Stomach (tissue), 9 donors: ENCODE results near the gene CLEC10A. TPM values are rescaled to one million over a fixed set of nuclear protein-coding genes. Genes with fewer than 3 reads are reported as not detected.

Source experiments
- DNase-seq, 2 donors: peaks; one replicate each; pipeline versions ENCODE4 v3.0.0 to v3.0.0-alpha.2; 2013 to 2019
- H3K27ac ChIP-seq, 5 donors: fragments of 200-600 bp in 4 of 5; sonication (generic) in 4 of 5; one replicate each; pipeline ENCODE4 v1.5.1; 2013 to 2019; ENCODE audit warnings: mild to moderate bottlenecking in 1 of 5, moderate library complexity in 1 of 5
- H3K27me3 ChIP-seq, 3 donors: fragments of 200-600 bp; sonication (generic); one replicate each; pipeline ENCODE4 v1.5.1; 2017 to 2019; ENCODE audit warnings: mixed run types in 1 of 3
- H3K36me3 ChIP-seq, 4 donors: fragments of 200-600 bp; sonication (generic); 1 replicate in 3 of 4; 2 replicates in 1 of 4; pipeline ENCODE4 v1.5.1; 2016 to 2019
- H3K4me1 ChIP-seq, 4 donors: fragments of 200-600 bp; sonication (generic); one replicate each; pipeline ENCODE4 v1.5.1; 2016 to 2019
- H3K4me3 ChIP-seq, 4 donors: fragments of 200-600 bp; sonication (generic) in 3 of 4; one replicate each; pipeline ENCODE4 v1.5.1; 2016 to 2019; ENCODE audit warnings: mild to moderate bottlenecking in 1 of 4
- H3K9me3 ChIP-seq, 4 donors: fragments of 200-600 bp; sonication (generic); one replicate each; pipeline ENCODE4 v1.5.1; 2016 to 2019
- CTCF ChIP-seq, 7 experiments: fragments of 450-650 bp in 4 of 7; fragments of 200-600 bp in 3 of 7; sonication (generic) in 3 of 7; IDR thresholded peaks; one replicate each; pipeline ENCODE4 v1.5.1; 2016 to 2019; ENCODE audit warnings: antibody characterized with exemption in 7 of 7, control low read depth in 2 of 7, mild to moderate bottlenecking in 1 of 7
- EP300 ChIP-seq: sonication (generic); formaldehyde crosslinking; IDR thresholded peaks from one replicate; pipeline ENCODE4 v1.6.1; 2017; ENCODE audit warnings: antibody characterized with exemption
- POLR2A ChIP-seq, 4 donors: fragments of 450-650 bp; IDR thresholded peaks; one replicate each; pipeline ENCODE4 v1.6.1; 2016; ENCODE audit warnings: antibody characterized with exemption in 4 of 4, control low read depth in 2 of 4, mild to moderate bottlenecking in 1 of 4, moderate library complexity in 1 of 4
- POLR2AphosphoS5 ChIP-seq, 3 donors: sonication (generic); formaldehyde crosslinking; IDR thresholded peaks; one replicate each; pipeline ENCODE4 v1.6.1; 2016; ENCODE audit warnings: antibody characterized with exemption in 3 of 3
- WGBS, 5 donors: extraction: QIAGEN DNeasy Blood & Tissue Kit in 3 of 5; methylation state at CpG; one replicate each; pipeline versions ENCODE4 v1.1.5 to v1.1.7; 2013 to 2018; 5-methylcytosine and 5-hydroxymethylcytosine counted together
- intact Hi-C: fragments of 100-400 bp; cut with DNase I; formaldehyde crosslinking; loops from one replicate; pipeline ENCODE4 v1.15.1; 2023; ENCODE audit warnings: low total_unique reads
- polyA plus RNA-seq, 3 donors: library from polyadenylated mRNA; stranded (reverse); fragments of 200-250 nt; gene quantifications; one replicate each; pipeline ENCODE4 v1.2.3, GENCODE V29; 2013
- total RNA-seq, 5 donors: library from RNA; depleted of rRNA; stranded (reverse); fragments of >200 nt; gene quantifications; one replicate each; pipeline versions ENCODE4 v1.1.0 to v1.2.3, GENCODE V29; 2014 to 2016
- donor health status: healthy with polysubstance abuse.
- donor health status: Bipolar disorder and iron deficiency.
- donor health status: healthy.

CLEC10A gene
- total and polyA plus RNA-seq, 8 donors, result 0.75 to 6.6 (median 2.2) TPM; not detected in 3

DNA sequence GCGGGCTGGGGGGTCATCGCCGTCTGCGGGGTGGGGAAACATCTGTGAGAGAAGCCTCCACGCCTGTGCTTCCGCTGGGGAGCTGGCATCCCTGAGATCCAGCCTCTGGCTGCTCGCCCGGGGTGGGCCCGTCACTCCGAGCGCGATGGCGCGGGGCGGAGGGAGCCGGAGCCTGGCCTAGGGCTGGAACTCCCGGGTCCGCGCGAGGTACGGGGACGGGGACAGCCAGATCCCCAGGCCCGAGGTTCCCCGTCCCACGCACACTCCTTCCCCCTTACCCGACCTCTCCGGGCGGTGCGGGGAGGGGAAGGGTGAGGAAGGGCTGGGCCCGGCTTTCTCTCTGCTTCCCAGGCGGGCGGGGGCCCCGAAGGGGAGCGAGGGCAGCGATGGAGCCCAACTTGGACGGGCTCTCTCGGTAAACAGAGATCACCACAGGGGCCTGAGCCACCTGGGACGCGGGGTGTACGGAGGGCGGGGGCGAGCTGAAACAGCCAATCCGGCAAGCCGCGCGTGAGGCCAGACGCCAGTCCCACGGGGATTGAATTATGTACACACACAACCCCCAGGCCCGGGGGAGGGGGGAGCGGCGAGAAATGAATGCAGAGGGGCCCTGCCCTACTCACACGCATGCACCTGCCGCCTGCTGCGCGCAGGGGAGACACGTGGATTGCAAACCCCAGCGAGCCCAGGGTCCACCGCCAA, 36.4 kb downstream of the CLEC10A start, which contains the start of gene SLC16A11:
SLC16A11 (minus strand) TSS at position 596 of the 702 bp plus-strand sequence; CDS start at position 17, 579 bp downstream.
- TF ChIP-seq CTCF (IDR thresholded peaks at IDR 0.05) (no peak), POLR2AphosphoS5 (IDR thresholded peaks at IDR 0.05) (no peak), EP300 (no peak), POLR2A (IDR thresholded peaks at IDR 0.05) (no peak)
- H3K4me3 ChIP-seq, result peak within 1 kb of the TSS; percentile 36 to 51 (median 43)
- no peaks in the 10 kb centered on the region for H3K9me3 ChIP-seq
- peak; percentile 59 to 83 for DNase-seq
- H3K27me3 ChIP-seq, result peaks cover 0 to 61% (median 24%) of the 10 kb centered on the region in 3 donors
- no peaks in the 10 kb centered on the region for H3K36me3 ChIP-seq
- peak within 1 kb of the TSS in 2 of 5 donors; percentile 39 to 63 for H3K27ac ChIP-seq
- 3 to 5% (median 4%) methylated on average over 16 to 58 of the region's 58 CpGs for WGBS, 5 donors
- intact Hi-C loops, result no loop called here
- peaks cover 29 to 55% (median 48%) of the 10 kb centered on the region in 4 donors for H3K4me1 ChIP-seq

GRCh38 chr17:7043182-7043496, 36.9 kb downstream of the CLEC10A start:
- intact Hi-C loops, result no loop called here
- TF ChIP-seq EP300, result no peak
- no peak for TF ChIP-seq POLR2A (IDR thresholded peaks at IDR 0.05)
- TF ChIP-seq CTCF (IDR thresholded peaks at IDR 0.05), result no peak
- TF ChIP-seq POLR2AphosphoS5 (IDR thresholded peaks at IDR 0.05), result no peak
- Histone ChIP-seq H3K9me3 (no peaks in the 10 kb centered on the region), H3K4me3 (peak overlapping the region; percentile 36 to 51 (median 43)), H3K4me1 (peaks cover 29 to 55% (median 48%) of the 10 kb centered on the region in 4 donors), H3K36me3 (no peaks in the 10 kb centered on the region), H3K27ac (peak overlapping the region in 2 of 5 donors; percentile 39 to 63), H3K27me3 (peaks cover 0 to 56% (median 24%) of the 10 kb centered on the region in 3 donors)
- no peak for DNase-seq
- WGBS, 5 donors, result 4 to 9% (median 7%) methylated on average over 11 to 21 of the region's 21 CpGs

GRCh38 chr17:7042501-7043181, 37.4 kb downstream of the CLEC10A start:
- peak overlapping the region; percentile 36 to 51 (median 43) for H3K4me3 ChIP-seq
- 14 to 32% (median 23%) methylated on average over 27 to 53 of the region's 53 CpGs for WGBS, 5 donors
- peaks cover 29 to 55% (median 47%) of the 10 kb centered on the region in 4 donors for H3K4me1 ChIP-seq
- peaks cover 0 to 51% (median 24%) of the 10 kb centered on the region in 3 donors for H3K27me3 ChIP-seq
- DNase-seq, result peak in 1 of 2 donors; percentile 68
- H3K36me3 ChIP-seq, result no peaks in the 10 kb centered on the region
- H3K27ac ChIP-seq, result peak overlapping the region in 2 of 5 donors; percentile 39 to 63
- intact Hi-C loops, result no loop called here
- TF ChIP-seq POLR2AphosphoS5 (IDR thresholded peaks at IDR 0.05) (no peak), POLR2A (IDR thresholded peaks at IDR 0.05) (no peak), CTCF (IDR thresholded peaks at IDR 0.05) (no peak), EP300 (no peak)
- H3K9me3 ChIP-seq, result no peaks in the 10 kb centered on the region

DNA sequence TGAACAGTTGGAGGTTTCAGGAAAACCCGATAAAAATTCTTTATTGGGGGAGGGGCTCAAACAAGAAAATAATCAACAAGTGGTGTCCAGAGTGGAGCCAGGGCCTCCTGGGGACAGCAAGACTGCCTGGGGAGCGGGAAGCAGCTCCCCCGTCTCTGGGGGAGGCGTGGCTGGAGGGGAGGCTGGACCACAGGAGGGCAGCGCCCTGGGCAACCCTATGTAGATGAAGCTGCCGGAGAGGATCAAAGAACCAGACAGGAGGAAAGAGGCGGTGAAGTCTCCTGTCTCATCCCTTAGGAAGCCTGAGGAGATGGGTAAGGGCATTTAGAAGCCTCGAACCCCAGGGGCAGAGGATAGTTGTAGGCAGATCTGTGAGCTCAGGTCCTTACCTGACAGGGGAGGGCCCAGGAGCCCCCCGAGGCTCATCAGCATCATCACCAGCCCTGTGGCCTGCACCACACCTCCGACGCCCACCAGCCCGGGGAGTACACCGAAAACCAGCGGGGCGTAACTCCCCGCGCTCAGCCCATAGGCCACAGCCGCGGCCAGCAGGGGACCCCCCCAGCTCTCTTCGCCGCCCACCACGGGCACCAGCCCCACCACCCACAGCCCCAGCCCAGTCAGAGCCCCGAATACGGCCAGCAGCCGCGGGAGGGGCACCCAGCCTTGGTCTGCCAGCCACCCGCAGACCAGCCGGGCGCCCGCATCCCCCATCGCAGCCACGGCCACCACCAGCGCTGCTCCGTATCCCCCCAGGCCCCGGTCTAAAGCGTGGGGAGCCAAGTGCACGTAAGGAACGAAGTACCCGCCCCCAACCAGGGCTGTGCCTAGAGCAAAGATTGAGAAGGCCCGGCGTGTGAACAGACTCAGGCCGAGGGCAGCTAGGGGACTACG, 38.2 kb downstream of the CLEC10A start:
- Histone ChIP-seq H3K27me3 (peaks cover 0 to 49% (median 24%) of the 10 kb centered on the region in 3 donors), H3K4me1 (peaks cover 29 to 51% (median 43%) of the 10 kb centered on the region in 4 donors), H3K27ac (peak overlapping the region in 1 of 5 donors; percentile 10), H3K36me3 (no peaks in the 10 kb centered on the region), H3K4me3 (peak overlapping the region; percentile 36 to 51 (median 43)), H3K9me3 (no peaks in the 10 kb centered on the region)
- WGBS, 5 donors, result 36 to 61% (median 52%) methylated on average over 20 to 43 of the region's 43 CpGs
- DNase-seq, result no peak
- TF ChIP-seq CTCF (IDR thresholded peaks at IDR 0.05) (no peak), POLR2AphosphoS5 (IDR thresholded peaks at IDR 0.05) (no peak), POLR2A (IDR thresholded peaks at IDR 0.05) (no peak), EP300 (no peak)
- intact Hi-C loops, result no loop called here
